Epidermal melanocyte (primary cell): ENCODE data around the gene TCP11.

Experiments
- DNase-seq: peaks from one replicate; pipeline ENCODE4 v3.0.0; 2011; ENCODE audit warnings: low spot score; ENCODE audit not compliant: insufficient read length

TCP11 gene

DNA sequence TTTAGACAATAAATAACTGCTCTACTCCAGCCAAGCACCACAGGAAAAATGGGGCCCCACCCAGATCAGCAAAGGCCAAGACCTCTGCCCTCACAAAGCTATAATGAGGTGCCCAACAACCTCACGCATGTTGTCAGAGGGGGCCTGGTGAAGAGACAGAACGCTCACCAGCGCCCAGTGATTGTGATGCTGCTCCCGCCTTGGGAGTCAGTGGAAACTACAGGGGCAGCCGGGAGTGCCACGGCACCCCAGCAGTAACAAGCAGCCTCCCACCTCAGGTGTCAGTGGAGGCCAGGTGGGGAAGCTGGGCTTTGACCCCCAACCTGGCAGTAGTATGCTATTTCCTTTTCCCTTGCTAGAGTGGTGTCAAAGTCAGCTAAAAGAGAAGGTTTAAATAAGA is 47.4 kb downstream of the TCP11 start:
- DNase-seq = no peak

DNA sequence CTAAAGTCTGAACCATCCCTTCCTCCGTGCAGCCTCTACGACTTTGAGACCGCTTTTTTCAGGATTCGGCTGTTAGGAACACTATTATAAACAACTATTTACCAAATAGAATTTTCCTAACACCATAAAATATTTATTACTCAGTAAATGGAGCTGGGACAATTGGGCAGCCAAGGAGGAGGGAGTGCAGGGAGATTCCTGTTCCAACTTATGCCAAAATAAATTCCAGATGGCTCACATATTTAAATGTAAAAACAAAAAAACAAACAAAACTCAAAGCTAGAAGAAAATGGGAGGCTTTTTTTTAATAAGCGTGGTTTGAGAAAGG is 48.1 kb downstream of the TCP11 start:
- no peak for DNase-seq

DNA sequence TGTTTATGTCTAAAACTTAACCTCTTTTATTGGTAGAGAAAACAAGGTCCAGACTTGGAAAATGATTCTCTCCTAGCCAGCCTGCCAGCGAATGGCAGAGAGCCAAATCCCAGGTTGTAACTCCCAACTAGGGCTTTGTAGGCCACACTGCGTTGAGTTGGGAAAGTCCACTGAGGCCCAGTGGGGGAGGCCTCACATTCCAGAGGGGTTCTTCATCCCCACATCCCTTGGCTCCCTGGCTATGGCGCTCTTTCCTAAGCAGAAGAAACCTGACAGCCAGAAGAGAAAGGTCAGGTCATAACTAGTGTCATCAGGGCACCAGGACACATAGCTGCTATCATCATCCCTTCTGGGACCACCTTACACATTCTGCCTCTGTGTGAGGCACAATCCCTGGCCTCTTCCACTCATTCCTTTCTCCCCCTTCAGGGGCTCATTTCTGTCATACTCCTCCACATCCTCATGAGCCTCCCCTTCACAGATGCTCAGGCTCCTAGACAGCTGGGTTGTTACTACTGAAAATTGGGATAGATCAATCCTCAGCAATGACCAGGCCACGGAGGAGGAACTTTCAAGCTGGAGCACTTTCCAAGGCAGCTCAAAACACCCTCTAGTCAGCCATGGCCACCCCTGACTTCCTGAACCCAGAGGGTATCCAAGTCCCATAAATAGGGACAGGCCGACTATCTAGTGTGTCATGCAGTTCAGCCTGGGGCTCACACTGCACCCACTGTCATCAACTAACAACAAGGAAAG is 48.6 kb downstream of the TCP11 start:
- no peak for DNase-seq

DNA sequence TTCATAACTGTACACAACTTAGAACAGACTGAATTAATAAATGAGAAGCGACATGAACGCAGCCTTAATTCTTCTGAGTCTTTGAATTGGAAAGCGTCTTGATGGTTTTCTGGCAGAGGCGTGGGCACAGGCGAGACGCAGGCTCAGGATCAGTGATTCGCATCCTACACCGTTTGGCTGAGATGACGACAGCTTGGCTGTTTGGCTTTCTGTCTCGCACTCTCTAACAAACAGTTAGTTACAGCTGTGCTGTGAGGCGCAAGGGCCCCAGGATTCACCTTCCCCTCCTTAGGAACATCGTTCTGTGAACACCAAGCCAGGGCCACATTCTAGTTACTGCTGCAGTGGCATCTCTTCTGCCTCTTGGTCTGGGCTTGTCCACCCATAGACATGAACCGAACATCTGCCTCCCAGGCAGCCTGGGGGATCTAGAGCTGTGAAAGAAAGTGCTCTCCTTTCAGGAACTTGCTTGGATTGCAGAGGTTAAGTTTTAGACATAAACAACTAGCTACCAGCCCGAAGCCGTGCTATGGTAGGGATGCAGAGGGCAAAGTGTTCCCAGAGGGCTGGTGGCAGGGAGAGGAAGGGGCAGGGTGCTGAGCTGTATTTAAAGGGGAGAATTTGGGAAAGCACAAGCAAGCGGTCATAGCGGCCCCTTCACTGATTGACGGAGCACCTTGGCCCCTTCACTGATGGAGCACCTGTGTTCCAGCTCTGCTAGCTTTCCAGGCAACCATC is 49.6 kb downstream of the TCP11 start:
- no peak for DNase-seq

DNA sequence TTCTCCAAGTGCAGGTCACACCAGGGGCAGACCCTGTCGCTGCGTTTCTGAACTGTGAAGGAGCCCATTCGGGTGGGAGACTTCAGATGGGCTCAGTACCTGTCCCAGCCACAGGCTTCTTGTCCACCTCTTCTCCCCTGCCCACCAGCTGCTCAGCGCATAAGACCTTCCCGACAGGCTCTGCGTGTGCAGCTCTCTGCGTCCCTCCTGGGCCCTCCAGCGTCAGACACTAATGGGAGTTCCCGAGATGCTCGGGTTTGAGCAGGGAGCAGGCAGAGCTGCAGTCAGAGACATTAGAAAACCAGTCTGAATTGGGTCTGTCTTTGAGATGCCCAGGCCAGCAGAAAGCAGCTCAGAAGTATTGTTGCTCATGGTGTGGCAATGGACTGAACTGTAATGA is 50.4 kb downstream of the TCP11 start:
- DNase-seq = no peak

DNA sequence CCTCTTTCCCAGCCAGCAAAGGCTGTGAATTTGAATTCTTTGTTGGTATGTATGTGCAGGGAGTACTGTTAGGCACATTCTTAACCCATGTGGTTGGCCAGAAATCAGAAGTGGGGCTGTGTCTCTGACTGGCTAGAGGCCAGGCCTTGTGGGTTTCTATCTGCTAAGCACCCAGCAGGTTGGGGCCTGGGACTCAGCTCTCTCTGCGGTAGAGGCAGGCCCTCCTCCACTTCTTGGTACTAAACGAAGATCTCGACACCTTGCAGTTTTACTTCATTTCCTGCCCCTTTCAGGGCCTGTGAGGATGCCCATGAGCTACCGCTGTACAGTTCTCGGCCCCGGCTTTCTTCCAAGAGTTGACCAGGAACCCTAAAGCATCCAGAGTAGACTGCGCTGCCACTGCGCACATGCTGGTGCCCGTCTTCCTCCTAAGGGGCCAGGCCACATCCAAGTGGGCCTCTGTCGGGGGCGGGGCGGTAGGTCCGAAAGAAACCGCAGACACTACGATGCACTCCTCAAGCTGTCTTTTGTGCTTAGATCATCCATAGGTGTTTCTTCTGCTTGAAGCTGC is 51.1 kb downstream of the TCP11 start:
- DNase-seq = no peak

DNA sequence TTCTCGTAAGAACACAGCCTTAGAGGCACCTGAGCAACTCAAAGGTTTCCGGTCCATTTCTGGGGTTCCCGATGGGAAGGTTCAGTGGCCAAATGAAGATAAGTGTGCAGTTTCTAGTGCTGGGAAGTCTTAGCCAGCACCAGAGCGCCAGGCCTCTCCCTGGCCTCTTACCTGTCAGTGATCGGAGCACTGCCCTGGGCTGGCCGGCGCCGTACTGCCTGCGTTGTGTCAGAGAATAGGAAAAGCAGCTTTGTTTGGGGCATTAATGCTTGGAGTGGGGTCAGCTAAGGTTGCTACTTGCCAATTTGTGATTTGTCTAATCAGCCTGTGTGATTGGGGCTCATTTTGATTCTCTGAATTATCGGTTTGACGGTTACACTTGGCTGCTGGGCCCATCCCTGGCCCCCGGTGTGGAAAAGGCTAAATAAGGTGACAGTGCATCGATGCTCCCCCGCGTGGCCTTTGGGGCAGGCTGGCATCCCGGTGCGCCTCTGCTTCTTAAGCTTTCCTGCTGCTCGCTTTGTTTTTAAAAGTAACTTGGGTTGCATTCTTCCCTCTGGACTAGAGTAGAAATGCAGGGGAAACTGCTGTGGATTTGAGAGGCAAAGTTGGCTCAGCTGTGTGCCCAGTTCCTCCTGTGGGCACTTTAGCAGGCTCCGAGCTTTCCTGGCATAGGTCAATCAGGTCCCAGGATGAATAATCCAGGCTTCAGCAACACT is 51.8 kb downstream of the TCP11 start:
- no peak for DNase-seq

DNA sequence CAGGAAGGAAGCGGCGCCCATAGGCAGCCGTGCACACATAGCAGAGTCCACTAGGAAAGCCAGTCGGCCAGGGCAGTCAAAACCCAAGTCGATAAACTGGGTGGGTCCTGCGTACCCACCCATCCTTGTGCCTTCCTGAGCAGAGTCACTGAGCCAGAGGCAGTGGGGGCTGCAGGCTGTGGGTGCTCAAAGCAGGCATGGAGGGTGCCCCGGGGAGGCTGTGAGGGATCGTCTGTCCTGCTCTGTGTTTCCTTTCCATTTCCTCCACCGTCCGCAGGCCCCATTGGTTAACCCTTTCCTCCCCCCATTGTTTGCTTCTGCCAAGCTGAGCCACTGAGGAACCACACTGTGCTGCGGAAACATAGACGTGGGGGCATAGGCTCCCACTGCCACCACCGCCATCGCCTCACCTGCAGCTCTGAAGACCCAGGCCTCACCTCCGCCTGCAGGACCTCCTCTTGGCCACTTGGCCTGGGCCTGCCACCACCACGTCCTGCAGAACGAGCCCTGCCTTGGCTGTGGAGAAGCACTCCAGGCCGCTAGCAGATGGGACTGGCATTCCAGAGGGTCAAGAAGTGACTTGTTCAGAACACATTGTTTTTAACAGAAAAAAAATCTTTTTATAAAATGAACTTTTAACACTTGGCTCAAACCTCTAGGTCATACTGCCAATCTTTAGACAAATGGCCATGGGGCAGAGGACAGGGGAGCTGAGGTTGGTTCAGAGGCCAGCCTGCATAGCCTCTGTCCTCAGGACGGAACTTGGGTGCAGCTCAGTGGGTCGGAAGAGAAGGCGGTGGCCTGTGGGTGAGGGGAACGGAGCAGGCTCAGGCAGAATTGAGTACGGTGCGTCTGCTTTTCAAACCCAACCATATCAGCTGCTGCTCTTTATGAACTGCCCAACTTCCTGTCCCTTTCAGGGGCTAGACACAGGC is 52.6 kb downstream of the TCP11 start:
- no peak for DNase-seq

DNA sequence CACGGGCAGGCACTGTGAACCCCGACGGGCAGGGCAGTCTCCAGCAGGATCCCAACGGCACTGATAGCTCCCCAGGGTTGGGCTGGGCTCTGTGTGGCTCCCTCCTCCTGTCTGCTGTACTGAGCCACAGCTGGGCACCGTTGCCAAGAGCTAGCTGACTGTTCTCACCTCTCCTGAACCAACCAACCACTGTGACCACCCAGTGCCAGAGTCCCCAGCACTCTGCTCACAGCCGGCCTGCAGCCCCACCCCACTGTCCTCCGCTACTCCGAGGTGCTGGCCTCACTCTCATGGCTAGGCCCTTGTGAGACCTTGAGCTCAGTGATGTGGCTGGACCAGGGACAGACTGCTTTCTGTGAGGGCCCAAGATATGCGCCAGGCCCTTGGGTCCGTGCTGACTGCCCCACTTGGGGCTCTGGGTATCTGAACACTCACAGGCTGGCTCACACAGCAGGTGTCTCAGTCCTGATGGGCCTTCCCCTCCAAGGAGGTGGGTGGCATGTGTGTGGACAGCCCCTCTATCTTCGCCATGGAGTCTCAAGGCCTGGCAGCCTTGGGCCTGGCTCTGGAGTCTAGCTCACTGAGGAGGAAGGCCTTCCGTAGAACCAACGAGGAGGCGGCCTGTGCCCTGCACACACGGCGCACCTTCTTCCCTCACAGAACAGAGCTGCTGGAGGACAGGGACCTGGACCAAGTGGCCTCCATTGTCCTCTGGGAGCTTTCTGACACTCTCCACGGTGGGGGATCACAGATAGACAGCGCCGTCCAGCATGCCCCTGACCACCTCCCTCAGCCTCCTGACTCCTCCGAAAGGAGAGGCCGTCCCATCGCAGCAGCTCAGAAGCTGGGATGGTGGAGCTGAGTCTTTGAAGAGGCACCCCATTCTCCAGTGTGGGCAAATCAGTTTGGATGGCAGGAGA is 53.5 kb downstream of the TCP11 start:
- DNase-seq = no peak

DNA sequence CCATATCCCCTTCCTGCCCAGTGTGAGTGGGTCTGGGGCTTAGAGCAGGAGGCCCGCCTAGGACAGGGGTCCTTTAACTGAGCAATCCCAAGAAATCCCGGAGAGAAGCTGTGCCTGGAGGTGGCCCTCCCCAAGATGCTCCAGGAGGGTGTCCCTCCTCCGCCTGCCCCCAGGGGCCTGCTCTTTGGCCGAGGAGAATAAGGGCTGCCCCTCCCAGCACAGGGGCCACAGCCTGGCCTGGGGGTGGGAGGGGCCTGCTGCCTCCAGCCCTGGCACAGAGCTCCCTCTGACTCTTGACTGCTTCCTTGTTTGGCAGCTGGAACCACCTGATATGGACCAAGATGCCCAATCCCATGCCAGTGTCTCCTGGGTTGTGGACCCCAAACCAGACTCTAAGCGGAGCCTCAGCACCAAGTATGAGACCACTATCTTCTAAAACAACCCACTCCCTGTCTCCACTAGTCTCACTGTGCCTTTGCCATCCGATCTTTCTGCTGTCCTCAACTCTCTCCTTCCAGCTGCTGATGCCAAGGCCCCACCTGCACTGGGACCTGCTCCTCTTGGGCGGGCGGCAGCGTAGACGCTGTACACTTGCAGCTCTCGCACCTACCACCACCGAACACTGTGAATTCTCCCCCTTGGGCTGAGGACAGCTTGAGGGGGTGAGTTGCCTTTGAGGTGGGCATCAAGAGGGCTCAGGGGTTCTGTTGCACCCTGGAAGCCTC is 54.3 kb downstream of the TCP11 start:
- no peak for DNase-seq

DNA sequence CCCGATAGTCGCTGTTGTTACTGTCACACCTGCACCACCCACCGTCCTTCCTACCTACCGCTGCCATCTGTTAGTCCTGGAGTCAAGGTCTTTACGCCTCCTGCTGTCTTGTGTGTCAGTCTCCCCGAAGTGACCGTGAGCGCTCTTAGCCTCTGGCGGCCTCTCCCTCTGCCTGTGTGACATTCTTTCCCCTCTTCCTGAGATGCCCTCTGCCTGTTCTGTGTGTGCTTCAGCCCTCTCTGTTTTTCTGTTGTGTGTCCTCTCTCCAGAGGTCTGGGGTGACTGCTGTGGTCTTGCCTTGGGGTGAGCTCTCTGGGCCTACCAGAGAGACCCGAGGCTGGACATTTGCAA is 54.9 kb downstream of the TCP11 start:
- DNase-seq = no peak

DNA sequence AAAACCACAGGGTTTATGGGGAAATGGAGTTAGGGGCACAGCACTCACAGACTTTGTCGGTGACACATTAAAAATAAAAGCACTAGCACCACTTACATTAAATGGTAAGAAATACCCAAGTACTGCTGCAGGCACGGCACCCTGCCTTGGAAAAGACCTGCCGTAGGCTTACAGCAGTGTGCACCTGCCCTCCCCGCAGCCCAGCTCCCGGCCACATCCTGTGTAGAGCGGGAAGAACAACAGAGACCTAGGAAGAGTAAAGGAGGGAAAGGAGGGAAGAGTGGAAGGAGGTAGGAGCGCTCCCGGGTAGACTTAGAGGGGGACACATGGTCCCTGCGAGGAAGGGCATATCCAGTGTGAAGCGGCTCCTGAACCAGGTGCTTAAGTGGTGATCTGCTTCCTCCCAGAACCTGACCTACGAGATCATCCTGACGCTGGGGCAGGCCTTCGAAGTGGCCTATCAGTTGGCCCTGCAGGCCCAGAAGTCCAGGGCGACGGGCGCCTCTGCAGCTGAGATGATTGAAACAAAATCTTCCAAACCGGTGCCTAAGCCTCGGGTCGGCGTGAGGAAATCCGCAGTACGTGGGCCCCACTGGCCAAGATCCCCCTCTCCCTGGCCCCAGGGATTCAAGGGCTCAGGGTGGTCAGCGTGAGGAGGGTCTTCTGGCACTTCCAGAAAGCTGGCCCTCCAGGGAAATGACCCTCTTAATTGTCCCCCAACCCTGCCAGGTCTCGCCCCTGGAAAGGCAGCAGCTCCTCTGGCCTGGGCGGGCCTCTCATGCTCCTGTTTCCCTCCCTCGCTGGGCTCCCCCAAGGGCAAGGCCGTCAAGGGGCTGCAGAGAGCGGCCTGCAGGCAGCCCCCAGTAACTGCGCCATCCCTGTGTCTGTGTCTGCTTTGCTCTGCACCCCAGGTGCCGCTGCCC is 55.5 kb downstream of the TCP11 start:
- DNase-seq = no peak

DNA sequence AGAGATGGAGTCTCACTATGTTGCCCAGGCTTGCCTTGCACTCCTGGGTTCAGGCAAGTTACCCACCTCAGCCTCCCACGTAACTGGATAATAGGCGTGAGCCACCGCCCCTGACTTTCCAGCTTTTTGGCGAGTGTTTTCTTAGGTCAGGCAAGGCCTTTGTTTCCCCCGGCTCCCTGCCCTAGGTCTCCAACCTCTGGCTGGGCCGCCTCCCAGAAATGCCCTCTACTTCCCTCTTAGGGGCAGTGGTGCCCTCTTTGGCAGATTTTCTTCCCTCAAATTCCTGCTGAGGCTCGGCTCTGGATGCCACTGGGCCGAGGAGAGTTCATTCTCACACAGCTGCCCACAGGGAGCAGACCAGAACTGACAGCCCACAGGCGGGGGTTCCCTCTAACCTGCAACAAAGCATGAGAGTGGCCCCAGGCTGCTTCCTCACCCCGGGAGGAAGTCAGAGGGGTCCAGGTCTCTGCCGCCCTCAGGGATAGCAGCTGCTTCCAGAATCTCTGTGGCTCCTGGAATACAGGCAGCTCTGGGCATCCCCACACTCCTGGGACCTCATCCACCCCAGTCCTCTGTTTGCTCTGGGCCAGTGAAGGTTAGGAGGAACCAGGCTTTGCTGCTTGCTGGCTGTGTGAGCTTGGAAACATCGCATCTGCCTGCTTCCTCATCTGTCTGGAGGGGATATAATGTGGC is 56.5 kb downstream of the TCP11 start:
- no peak for DNase-seq

DNA sequence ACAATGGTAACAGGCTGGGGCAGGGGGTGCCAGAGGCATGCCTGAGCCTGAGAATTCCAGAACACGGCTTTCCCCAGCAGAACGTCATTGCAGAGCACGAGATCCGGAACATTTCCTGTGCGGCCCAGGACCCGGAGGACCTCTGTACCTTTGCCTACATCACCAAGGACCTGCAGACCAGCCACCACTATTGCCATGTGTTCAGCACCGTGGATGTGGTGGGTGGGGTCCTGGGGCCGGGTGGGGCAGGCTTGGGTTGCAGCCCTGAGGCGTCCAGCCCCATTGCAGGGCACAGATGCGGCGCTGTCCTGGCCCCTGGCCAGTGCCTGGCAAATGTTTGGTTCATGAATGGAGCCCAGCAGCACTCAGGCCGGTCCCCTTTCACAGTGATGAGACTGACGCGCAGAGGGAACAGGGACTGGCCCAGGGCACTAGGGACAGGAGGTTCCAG is 57.1 kb downstream of the TCP11 start:
- no peak for DNase-seq

DNA sequence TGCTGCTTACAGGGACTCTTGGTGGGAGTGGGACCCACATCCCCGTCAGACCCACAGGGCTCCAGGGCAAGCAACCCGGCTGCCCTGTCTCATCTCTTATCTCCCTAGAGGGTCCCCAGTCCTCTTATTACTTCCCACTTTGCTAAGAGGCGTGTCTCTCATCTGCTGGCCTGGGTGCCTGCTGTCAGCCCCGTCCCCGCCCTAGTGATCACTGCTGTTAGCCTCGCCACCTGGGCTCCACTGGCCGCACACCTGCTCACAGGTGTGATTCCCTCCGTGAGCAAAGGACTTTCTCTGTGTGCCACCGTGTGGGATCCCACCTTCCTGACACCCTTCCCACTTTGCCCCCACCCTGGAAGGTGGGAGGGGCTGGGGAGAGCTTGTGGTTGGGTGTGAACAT is 57.6 kb downstream of the TCP11 start:
- DNase-seq = no peak

DNA sequence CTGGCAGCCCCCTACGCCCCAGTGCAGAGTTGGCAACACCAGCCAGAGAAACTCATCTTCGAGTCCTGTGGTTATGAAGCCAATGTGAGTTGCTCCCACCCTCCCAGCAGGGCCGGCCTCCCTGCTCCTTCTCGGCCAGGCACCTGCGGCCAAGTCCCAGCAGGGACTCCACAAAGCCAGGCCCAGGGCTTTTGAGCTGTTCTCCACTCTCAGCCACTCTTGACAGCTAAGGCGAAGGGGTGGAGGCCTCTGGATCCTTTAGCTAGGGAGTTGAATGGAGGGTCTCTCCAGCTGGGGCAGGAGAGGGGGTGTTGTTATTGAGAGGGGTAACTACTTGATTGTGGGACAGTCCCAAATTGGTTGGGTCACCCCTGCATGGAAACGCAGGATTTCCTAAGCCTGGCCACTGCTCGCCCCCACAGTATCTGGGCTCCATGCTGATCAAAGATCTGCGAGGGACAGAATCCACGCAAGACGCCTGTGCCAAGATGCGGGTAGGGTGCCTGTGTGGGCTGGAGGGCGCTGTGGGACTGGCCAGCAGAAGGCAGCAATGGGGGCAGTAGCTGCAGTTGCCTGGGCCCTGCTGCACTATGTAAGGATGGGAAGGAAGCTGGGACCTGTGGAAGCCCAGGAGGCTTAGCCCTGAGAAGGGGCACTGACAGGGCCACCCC is 58.3 kb downstream of the TCP11 start:
- no peak for DNase-seq

DNA sequence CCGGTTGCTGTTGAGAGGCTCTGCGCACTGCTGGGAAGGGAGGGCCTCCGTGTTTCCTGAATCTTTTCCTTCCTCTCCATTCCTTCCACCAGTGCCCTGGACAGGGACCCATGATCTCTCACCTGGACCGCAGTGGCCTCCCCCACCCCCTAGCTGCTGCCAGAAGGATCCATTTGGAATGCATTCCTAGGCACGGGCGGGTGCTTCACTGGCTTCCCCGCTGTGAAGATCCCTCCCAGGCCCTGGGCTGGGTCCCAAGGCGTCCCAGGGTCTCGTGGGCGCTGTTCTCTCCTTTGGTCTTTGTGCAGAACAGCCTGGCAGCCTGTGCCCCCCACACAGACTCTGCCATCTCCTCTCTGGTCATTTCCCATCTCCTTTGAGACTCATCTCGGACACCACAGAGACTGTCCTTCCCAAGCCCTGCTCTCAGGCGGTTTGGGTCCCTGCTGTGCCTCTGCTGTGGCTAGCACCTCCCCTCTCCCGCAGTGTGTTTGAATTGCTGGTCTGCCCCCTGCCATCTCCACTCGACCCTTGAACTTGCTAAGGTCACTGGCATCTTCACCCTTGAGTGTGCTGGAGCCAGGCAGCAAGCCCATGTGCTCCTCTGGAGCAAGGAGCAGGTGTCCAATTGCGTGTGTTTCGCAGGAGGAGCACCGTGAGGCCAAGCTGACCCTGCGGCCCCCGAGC is 59.0 kb downstream of the TCP11 start:
- no peak for DNase-seq
